ENCODE data around the gene ROBO3.

The ROBO3 gene

DNA sequence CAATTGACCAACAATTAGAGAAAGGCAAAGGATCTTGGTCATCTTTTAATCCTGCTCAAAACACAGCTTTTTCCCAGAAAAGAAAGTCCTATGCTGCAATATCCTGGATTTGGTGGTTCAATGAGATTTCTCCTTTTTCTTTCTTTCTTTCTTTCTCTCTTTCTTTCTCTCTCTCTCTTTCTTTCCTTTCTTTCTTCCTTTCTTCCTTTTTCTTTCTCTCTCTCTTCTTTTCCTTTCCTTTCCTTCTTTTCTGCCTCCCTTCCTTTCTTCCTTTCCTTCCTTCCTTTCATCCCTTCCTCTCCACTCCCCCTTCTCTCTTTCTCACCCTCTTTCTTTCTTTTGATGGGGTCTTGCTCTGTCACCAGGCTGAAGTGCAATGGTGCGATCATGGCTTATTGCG is 33.3 kb upstream of the ROBO3 start:
- Histone ChIP-seq H3K4me1 (peaks cover 0 to 8% (median 2%) of the 10 kb centered on the region in 10 experiments; a peak in 2 of 20 replicates), H3K4me2 (no peak overlapping the region)

DNA sequence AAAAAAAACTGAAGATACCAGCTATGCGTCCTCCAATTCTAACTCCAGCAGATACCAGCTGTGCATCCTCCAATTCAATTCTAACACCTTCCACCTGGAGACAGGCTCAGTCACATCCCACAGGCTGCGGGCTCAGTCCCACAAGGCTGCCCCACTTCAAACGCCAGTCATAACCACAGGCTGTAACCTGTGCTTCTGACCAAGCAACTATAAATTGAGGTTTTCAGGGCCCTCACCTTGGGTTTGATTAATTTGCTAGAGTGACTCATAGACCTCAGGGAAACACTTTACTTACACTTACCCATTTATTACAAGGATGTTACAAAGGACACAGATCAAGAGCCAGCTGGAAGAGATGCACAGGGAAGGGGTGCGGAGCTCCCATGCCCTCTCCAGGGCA is 32.7 kb upstream of the ROBO3 start:
- Histone ChIP-seq H3K4me2 (no peak overlapping the region), H3K4me1 (peaks cover 0 to 8% (median 4%) of the 10 kb centered on the region in 10 experiments; a peak in 3 of 20 replicates), H3K27me3 (peaks cover 5 to 18% (median 9%) of the 10 kb centered on the region in 11 experiments), H3K27ac (no peak overlapping the region), H3K4me3 (no peak overlapping the region), H3K9ac (no peak overlapping the region), H4K20me1 (no peaks in the 10 kb centered on the region), H3K9me3 (replicated peaks in 1 of 11) (no peaks in the 10 kb centered on the region), H3K36me3 (no peaks in the 10 kb centered on the region)
- no peak for TF ChIP-seq Cebpa-rat (IDR thresholded peaks at IDR 0.05)

More for the DNA sequence above, 33.3 kb upstream of the ROBO3 start:
- no peak for TF ChIP-seq Cebpa-rat (IDR thresholded peaks at IDR 0.05)
- no peaks in the 10 kb centered on the region for H3K36me3 ChIP-seq
- no peak overlapping the region for H3K4me3 ChIP-seq
- no peak overlapping the region for H3K27ac ChIP-seq
- no peak overlapping the region for H3K9ac ChIP-seq
- H3K27me3 ChIP-seq, result peaks cover 0 to 12% (median 5%) of the 10 kb centered on the region in 11 experiments; a peak in 7 of 22 replicates
- no peaks in the 10 kb centered on the region for H3K9me3 ChIP-seq (replicated peaks in 1 of 11)
- no peaks in the 10 kb centered on the region for H4K20me1 ChIP-seq

DNA sequence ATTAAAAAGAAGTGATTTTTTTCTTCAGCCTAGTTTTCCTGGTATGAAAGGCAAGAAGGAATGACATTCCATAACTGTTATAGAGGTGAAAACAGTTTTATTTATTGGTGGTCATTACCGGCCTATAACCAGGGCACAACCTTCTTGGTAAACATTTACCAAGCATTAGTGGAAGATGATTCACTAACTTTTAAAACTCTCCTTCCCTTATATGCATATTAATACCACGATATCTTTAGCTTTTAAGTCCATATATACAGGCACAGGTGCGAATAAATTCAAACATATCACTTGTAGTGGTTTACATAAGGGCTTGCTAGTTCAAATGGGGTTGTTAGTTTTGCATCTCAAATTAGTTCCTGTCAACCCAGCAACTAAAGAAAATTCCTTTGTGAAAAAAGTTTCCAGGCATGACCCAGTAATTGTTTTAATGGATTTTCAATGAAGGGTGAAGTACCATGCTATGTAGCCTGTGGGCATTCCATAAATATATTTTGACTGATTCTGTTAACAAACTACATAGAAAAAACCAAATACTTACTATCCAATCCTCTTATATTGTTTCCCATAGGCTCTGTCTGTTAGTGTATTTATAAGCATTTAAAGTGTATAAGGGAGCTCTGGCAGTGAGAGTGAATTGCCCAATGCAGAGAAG is 30.6 kb upstream of the ROBO3 start:
- no peak for TF ChIP-seq Cebpa-rat (IDR thresholded peaks at IDR 0.05)
- Histone ChIP-seq H3K4me2 (no peak overlapping the region), H4K20me1 (peaks cover 0 to 19% (median 7%) of the 10 kb centered on the region in 11 experiments; a peak in 11 of 22 replicates), H3K9me3 (replicated peaks in 1 of 11) (0 out of 22 replicates have a peak, but pooled peaks cover 0 to 1% (median 0%) of the 10 kb centered on the region in 11 experiments), H3K4me3 (no peak overlapping the region), H3K9ac (no peak overlapping the region), H3K36me3 (no peaks in the 10 kb centered on the region), H3K27ac (no peak overlapping the region), H3K27me3 (peaks cover 26 to 39% (median 29%) of the 10 kb centered on the region in 11 experiments), H3K4me1 (peaks cover 5 to 15% (median 11%) of the 10 kb centered on the region in 10 experiments; a peak in 11 of 20 replicates)

DNA sequence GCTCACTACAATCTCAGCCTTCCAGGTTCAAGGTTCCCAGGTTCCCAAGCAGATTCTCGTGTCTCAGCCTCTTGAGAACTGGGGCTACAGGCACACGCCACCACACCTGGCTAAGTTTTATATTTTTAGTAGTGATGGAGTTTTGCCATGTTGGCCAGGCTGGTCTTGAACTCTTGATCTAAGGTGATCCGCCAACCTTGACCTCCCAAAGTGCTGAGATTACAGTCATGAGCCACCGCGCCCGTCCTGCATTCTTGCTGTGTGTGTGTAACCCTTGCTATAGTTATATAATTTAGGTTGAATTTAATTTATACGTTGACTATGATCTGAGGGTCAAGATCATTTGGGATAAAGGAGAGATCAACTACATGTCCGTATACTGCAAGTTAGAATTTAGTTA is 29.3 kb upstream of the ROBO3 start:
- peaks cover 0 to 24% (median 7%) of the 10 kb centered on the region in 11 experiments; a peak in 11 of 22 replicates for H4K20me1 ChIP-seq
- peaks cover 5 to 15% (median 10%) of the 10 kb centered on the region in 10 experiments; a peak in 11 of 20 replicates for H3K4me1 ChIP-seq
- H3K27me3 ChIP-seq, result peaks cover 39 to 51% (median 42%) of the 10 kb centered on the region in 11 experiments
- no peaks in the 10 kb centered on the region for H3K36me3 ChIP-seq
- peak overlapping the region in 4 of 11 experiments; percentile 41 to 84 (median 58); a peak in 8 of 22 replicates for H3K4me2 ChIP-seq
- peaks cover 0 to 10% (median 0%) of the 10 kb centered on the region in 11 experiments; a peak in 2 of 22 replicates for H3K9me3 ChIP-seq (replicated peaks in 1 of 11)
- H3K4me3 ChIP-seq, result 0 out of 20 replicates have a peak overlapping the region, but pooled peaks of 1 of the 10 experiments have one; percentile 45
- no peak overlapping the region for H3K9ac ChIP-seq
- no peak for TF ChIP-seq Cebpa-rat (IDR thresholded peaks at IDR 0.05)
- H3K27ac ChIP-seq, result no peak overlapping the region

DNA sequence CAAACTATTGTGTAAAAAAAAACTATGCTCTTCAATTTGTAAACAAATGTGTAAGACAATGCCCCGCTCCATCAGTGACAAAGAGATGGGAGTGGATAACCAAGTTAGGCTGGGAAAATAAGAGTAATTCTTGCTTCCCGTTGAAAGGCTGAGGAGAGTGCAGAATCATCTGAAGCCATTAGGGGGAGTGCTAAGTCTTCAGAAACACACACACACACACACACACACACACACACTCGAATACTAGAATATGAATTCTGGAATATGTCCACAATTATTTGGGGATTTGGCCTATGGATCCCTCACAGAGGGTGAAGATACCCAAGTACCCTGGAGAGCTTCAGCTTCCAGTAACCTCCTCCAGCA is 27.8 kb upstream of the ROBO3 start:
- H3K36me3 ChIP-seq, result no peaks in the 10 kb centered on the region
- H3K4me2 ChIP-seq, result peak overlapping the region in 5 of 11 experiments; percentile 56 to 84 (median 61); a peak in 8 of 22 replicates
- H3K27ac ChIP-seq, result no peak overlapping the region
- no peak for TF ChIP-seq Cebpa-rat (IDR thresholded peaks at IDR 0.05)
- no peak overlapping the region for H3K9ac ChIP-seq
- H3K27me3 ChIP-seq, result peaks cover 54 to 67% (median 58%) of the 10 kb centered on the region in 11 experiments
- peaks cover 5 to 15% (median 10%) of the 10 kb centered on the region in 10 experiments; a peak in 11 of 20 replicates for H3K4me1 ChIP-seq
- H3K9me3 ChIP-seq (replicated peaks in 1 of 11), result peaks cover 0 to 15% (median 5%) of the 10 kb centered on the region in 11 experiments; a peak in 7 of 22 replicates
- peaks cover 0 to 34% (median 11%) of the 10 kb centered on the region in 11 experiments; a peak in 12 of 22 replicates for H4K20me1 ChIP-seq
- no peak overlapping the region for H3K4me3 ChIP-seq

DNA sequence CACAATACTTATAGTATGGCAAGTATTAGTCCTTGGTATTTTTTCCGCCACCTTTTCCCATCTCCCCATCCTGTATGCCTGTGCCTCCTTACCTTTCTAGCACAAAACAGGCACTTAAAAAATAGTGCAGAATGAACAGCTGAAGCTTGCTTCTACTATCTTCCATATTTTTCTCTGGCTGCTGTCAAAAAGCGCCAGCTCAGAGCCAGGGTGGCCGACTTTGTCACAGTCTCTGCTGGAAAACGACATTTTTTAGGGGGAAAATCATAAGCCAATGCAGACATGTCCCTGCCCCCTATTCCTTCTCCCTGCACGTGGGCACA is 26.5 kb upstream of the ROBO3 start:
- no peak for TF ChIP-seq Cebpa-rat (IDR thresholded peaks at IDR 0.05)
- H4K20me1 ChIP-seq, result peaks cover 0 to 37% (median 11%) of the 10 kb centered on the region in 11 experiments; a peak in 12 of 22 replicates
- H3K4me3 ChIP-seq, result peak overlapping the region in 5 of 10 experiments; percentile 15 to 36 (median 24); a peak in 2 of 20 replicates
- peaks cover 0 to 16% (median 5%) of the 10 kb centered on the region in 11 experiments; a peak in 7 of 22 replicates for H3K9me3 ChIP-seq (replicated peaks in 1 of 11)
- H3K36me3 ChIP-seq, result no peaks in the 10 kb centered on the region
- H3K9ac ChIP-seq, result no peak overlapping the region
- peaks cover 5 to 15% (median 10%) of the 10 kb centered on the region in 10 experiments; a peak in 11 of 20 replicates for H3K4me1 ChIP-seq
- no peak overlapping the region for H3K27ac ChIP-seq
- H3K27me3 ChIP-seq, result peaks cover 67 to 80% (median 71%) of the 10 kb centered on the region in 11 experiments
- peak overlapping the region in 7 of 11 experiments; percentile 49 to 67 (median 56); a peak in 9 of 22 replicates for H3K4me2 ChIP-seq

DNA sequence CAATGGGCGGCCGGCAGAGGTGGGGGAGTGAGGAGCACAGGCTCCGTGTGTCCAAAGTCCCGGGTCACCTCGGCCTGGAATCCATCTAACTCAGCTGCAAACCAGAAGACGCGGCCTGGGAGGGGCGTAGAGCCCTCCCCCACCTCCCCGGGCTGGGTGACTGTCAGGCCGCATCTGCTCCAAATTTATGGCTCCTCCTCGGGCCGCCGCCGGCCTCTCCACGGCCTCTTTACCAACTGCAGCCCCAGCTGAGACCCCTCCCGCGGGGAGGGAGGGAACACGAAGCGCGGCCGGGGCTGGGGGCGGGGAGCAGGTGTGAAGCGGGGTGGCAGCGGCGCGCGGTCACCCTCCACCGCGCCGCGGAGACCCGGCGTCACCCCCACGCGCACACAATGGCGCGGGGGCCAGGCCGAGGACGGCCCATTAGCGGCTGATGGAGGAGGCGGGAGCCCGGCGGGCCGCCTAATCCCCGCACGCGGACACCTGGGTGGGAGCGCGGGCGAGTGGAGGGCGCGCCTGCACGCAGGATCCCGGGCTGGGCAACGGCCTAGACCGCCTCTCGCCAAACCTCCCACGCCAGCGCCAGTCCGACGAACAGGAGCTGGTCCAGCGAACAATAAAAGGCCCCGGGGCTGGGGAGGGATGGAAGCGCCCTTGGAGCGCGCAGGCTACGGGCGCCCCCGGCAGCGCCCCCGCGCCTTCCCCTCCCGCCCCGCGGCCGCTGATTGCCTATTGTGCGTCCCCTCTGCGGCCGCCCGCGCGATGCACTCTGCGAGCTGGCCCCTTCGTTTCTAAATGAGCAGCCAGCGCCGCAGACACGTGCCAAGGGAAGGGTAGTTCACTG is 25.9 kb upstream of the ROBO3 start:
- H3K27ac ChIP-seq, result no peak overlapping the region
- H3K27me3 ChIP-seq, result peaks cover 73 to 86% (median 76%) of the 10 kb centered on the region in 11 experiments
- H4K20me1 ChIP-seq, result peaks cover 0 to 38% (median 11%) of the 10 kb centered on the region in 11 experiments; a peak in 12 of 22 replicates
- peaks cover 0 to 18% (median 5%) of the 10 kb centered on the region in 11 experiments; a peak in 7 of 22 replicates for H3K9me3 ChIP-seq (replicated peaks in 1 of 11)
- no peaks in the 10 kb centered on the region for H3K36me3 ChIP-seq
- H3K9ac ChIP-seq, result no peak overlapping the region
- peak overlapping the region in 8 of 10 experiments; percentile 15 to 50 (median 28); a peak in 9 of 20 replicates for H3K4me3 ChIP-seq
- H3K4me1 ChIP-seq, result peaks cover 5 to 15% (median 10%) of the 10 kb centered on the region in 10 experiments; a peak in 11 of 20 replicates
- peak overlapping the region; percentile 36 to 67 (median 53); a peak in 20 of 22 replicates for H3K4me2 ChIP-seq
- TF ChIP-seq Cebpa-rat (IDR thresholded peaks at IDR 0.05), result no peak

DNA sequence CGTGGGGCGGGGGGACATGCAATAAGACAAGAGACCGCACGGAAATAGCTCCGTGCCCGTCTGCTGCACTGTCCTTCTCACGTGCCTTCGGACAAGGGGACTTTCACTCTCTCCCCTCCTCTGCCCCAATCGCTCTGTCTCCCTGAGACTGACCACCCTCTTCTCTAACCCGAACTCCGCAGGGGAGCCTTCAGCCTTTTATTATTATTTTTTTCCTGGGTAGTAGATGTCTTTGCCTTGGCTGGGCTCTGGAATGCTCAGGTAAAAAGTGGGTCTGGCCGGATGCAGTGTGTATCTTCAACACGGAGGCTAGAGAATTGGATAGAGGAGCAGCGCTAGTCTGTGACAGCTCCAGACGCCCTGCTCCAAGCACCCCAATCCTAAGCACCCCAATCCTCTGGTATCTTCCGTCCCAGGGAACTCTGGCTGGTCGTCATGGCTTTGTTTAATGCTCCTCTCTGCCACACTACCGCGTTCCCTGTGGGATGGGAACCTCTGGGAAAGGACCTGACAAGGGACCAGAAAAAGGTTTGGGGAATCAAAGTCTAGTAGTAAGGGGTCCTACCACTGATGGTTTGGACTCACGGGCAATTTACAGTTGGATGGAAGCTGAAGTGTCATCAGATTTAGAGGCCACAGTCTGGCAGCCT is 25.1 kb upstream of the ROBO3 start:
- no peak for TF ChIP-seq Cebpa-rat (IDR thresholded peaks at IDR 0.05)
- no peak overlapping the region for H3K9ac ChIP-seq
- H4K20me1 ChIP-seq, result peaks cover 0 to 38% (median 11%) of the 10 kb centered on the region in 11 experiments; a peak in 13 of 22 replicates
- no peaks in the 10 kb centered on the region for H3K36me3 ChIP-seq
- H3K4me3 ChIP-seq, result 0 out of 20 replicates have a peak overlapping the region, but pooled peaks of 2 of the 10 experiments have one; percentile 14 to 17
- H3K9me3 ChIP-seq (replicated peaks in 1 of 11), result peaks cover 0 to 18% (median 5%) of the 10 kb centered on the region in 11 experiments; a peak in 7 of 22 replicates
- H3K4me2 ChIP-seq, result peak overlapping the region in 1 of 11 experiments; percentile 67; a peak in 1 of 22 replicates
- peaks cover 81 to 93% (median 84%) of the 10 kb centered on the region in 11 experiments for H3K27me3 ChIP-seq
- H3K27ac ChIP-seq, result no peak overlapping the region
- peaks cover 5 to 15% (median 10%) of the 10 kb centered on the region in 10 experiments; a peak in 11 of 20 replicates for H3K4me1 ChIP-seq
